Uterus (tissue), 4 donors: ENCODE data around the gene ART1. TPM values are rescaled to one million over a fixed set of nuclear protein-coding genes. Genes with fewer than 3 reads are reported as not detected.

Experiments used
- DNase-seq, 2 donors: peaks; one replicate each; pipeline ENCODE4 v3.0.0-alpha.2; 2019 to 2020
- H3K27ac ChIP-seq, 2 donors: fragments of 200-600 bp; sonication (generic); 1 replicate in 1 of 2; 2 replicates in 1 of 2; pipeline ENCODE4 v1.5.1; 2016 to 2018
- H3K27me3 ChIP-seq, 2 donors: fragments of 200-600 bp; sonication (generic); one replicate each; pipeline ENCODE4 v1.5.1; 2018 to 2019; ENCODE audit warnings: control low read depth in 1 of 2
- H3K36me3 ChIP-seq, 2 donors: fragments of 200-600 bp; sonication (generic); one replicate each; pipeline ENCODE4 v1.5.1; 2019; ENCODE audit warnings: control low read depth in 1 of 2
- H3K4me1 ChIP-seq, 2 donors: fragments of 200-600 bp; sonication (generic); one replicate each; pipeline ENCODE4 v1.5.1; 2018 to 2019; ENCODE audit warnings: control low read depth in 1 of 2
- H3K4me3 ChIP-seq, 2 donors: fragments of 200-600 bp; sonication (generic); 1 replicate in 1 of 2; 2 replicates in 1 of 2; pipeline ENCODE4 v1.5.1; 2018 to 2019; ENCODE audit warnings: mild to moderate bottlenecking in 1 of 2
- H3K9me3 ChIP-seq, 2 donors: fragments of 200-600 bp; sonication (generic); one replicate each; pipeline ENCODE4 v1.5.1; 2019; ENCODE audit warnings: control low read depth in 1 of 2
- POLR2A ChIP-seq, 2 donors: fragments of 450-650 bp; IDR thresholded peaks; one replicate each; pipeline ENCODE4 v1.6.1; 2016; ENCODE audit warnings: antibody characterized with exemption in 2 of 2, mild to moderate bottlenecking in 1 of 2, moderate library complexity in 1 of 2
- intact Hi-C: fragments of 100-400 bp; cut with DNase I; formaldehyde crosslinking; loops from one replicate; pipeline ENCODE4 v1.15.1; 2023; ENCODE audit warnings: low total_unique reads
- total RNA-seq, 4 donors: library from RNA; depleted of rRNA in 3 of 4; stranded (reverse); fragments of >200 nt in 3 of 4; gene quantifications; one replicate each; pipeline versions ENCODE4 v1.1.0 to v1.2.4, GENCODE V29; 2014 to 2023
- TF ChIP-seq, protein P1 (sequence below), 4 experiments: fragments of 200-600 bp in 2 of 4; fragments of 450-650 bp in 2 of 4; sonication (generic) in 2 of 4; IDR thresholded peaks; one replicate each; pipeline ENCODE4 v1.5.1; 2016 to 2019; ENCODE audit warnings: antibody characterized with exemption in 4 of 4, mild to moderate bottlenecking in 2 of 4, moderate library complexity in 1 of 4
- donor health status: DM: yes; HTN: yes; CAD: no.

ART1 gene
- total RNA-seq, 4 donors from 2014 or later, result not detected

DNA sequence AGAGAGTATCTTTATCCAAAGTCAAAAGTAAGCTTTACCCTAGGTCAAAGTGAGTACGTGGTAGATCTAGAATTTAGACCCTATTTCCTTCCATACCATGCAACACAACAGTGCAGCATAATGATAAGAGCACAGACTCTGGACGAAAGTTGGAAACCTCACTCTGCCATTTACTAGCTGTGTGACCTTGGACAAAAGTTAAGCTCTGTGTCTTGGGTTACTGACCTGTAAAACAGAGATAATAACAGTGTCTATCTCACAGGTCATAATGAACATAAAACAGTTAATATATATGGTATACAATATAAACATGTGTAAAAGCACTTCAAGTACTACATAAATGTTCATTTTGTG lies 39.9 kb downstream of the ART1 start:
- H3K27ac ChIP-seq, result no peak overlapping the region
- H3K9me3 ChIP-seq, result no peaks in the 10 kb centered on the region
- no peak overlapping the region for H3K4me3 ChIP-seq
- H3K27me3 ChIP-seq, result no peaks in the 10 kb centered on the region
- H3K36me3 ChIP-seq, result no peaks in the 10 kb centered on the region
- intact Hi-C loops, result no loop called here
- no peak for DNase-seq
- TF ChIP-seq, protein P1, sequence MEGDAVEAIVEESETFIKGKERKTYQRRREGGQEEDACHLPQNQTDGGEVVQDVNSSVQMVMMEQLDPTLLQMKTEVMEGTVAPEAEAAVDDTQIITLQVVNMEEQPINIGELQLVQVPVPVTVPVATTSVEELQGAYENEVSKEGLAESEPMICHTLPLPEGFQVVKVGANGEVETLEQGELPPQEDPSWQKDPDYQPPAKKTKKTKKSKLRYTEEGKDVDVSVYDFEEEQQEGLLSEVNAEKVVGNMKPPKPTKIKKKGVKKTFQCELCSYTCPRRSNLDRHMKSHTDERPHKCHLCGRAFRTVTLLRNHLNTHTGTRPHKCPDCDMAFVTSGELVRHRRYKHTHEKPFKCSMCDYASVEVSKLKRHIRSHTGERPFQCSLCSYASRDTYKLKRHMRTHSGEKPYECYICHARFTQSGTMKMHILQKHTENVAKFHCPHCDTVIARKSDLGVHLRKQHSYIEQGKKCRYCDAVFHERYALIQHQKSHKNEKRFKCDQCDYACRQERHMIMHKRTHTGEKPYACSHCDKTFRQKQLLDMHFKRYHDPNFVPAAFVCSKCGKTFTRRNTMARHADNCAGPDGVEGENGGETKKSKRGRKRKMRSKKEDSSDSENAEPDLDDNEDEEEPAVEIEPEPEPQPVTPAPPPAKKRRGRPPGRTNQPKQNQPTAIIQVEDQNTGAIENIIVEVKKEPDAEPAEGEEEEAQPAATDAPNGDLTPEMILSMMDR (IDR thresholded peaks at IDR 0.05), result no peak
- TF ChIP-seq POLR2A (IDR thresholded peaks at IDR 0.05), result no peak
- H3K4me1 ChIP-seq, result no peaks in the 10 kb centered on the region

DNA sequence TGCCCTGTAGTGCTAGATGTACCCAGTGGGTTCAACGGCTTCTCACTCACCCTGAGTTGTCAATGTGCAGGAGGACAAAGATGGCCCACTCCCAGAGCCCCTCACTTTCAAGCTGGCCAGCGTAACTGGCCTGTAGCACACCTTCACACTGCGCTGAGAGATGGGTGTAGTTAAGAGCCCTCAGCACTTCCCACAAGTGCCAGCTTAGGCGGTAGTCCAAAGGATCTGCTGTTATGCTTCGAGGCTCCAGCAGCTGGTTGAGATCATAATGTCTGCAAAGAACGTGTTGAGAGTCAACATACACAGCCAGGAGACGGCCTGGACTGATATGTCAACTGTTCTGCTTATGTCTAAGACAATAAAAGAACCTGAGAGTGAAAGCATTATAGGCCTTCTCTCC lies 41.0 kb downstream of the ART1 start:
- TF ChIP-seq, protein P1 (IDR thresholded peaks at IDR 0.05), result no peak
- no peak for TF ChIP-seq POLR2A (IDR thresholded peaks at IDR 0.05)
- Histone ChIP-seq H3K4me1 (no peaks in the 10 kb centered on the region), H3K27me3 (no peaks in the 10 kb centered on the region), H3K36me3 (no peaks in the 10 kb centered on the region), H3K27ac (no peak overlapping the region), H3K9me3 (no peaks in the 10 kb centered on the region), H3K4me3 (no peak overlapping the region)
- intact Hi-C loops, result no loop called here
- DNase-seq, result no peak

DNA sequence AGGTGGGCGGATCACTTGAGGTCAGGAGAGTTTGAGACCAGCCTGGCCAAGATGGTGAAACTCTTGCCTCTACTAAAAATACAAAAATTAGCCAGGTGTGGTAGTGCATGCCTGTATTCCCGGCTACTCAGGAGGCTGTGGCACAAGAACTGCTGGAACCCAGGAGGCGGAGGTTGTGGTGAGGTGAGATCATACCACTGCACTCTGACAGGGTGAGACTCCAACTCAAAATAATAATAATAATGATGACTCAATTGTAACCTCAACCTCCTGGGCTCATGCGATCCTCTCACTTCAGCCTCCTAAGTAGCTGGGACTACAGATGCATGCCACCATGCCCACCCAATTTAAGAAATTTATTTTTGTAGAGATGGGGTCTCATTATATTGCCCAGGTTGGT lies 41.8 kb downstream of the ART1 start:
- Histone ChIP-seq H3K4me1 (no peaks in the 10 kb centered on the region), H3K9me3 (no peaks in the 10 kb centered on the region), H3K36me3 (no peaks in the 10 kb centered on the region), H3K4me3 (no peak overlapping the region), H3K27me3 (no peaks in the 10 kb centered on the region), H3K27ac (no peak overlapping the region)
- TF ChIP-seq, protein P1 (IDR thresholded peaks at IDR 0.05), result no peak
- no peak for TF ChIP-seq POLR2A (IDR thresholded peaks at IDR 0.05)
- no peak for DNase-seq
- intact Hi-C loops, result no loop called here

DNA sequence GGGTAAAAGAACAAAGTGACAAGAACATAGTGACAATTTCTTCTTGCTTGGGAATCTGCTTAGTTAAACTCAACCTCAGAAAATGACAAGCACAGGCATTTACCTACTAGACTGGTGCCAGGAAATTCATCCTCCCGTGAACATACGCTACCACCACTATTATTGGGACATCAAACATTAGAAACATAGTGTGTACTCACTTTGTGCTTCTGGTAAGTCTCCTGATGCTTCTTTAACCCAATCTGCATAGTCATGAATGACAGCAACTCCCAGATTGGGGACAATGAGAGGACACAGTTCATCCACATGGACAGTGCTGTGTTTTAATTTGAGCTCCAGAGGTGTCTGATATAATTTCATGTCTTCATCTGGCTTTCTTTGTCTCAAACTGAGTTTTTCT lies 55.5 kb downstream of the ART1 start:
- no peak for DNase-seq
- no peaks in the 10 kb centered on the region for H3K4me1 ChIP-seq
- H3K27ac ChIP-seq, result no peak overlapping the region
- intact Hi-C loops, result no loop called here
- TF ChIP-seq, protein P1 (IDR thresholded peaks at IDR 0.05), result no peak
- no peak for TF ChIP-seq POLR2A (IDR thresholded peaks at IDR 0.05)
- no peaks in the 10 kb centered on the region for H3K36me3 ChIP-seq
- H3K27me3 ChIP-seq, result no peaks in the 10 kb centered on the region
- H3K9me3 ChIP-seq, result no peaks in the 10 kb centered on the region
- no peak overlapping the region for H3K4me3 ChIP-seq

DNA sequence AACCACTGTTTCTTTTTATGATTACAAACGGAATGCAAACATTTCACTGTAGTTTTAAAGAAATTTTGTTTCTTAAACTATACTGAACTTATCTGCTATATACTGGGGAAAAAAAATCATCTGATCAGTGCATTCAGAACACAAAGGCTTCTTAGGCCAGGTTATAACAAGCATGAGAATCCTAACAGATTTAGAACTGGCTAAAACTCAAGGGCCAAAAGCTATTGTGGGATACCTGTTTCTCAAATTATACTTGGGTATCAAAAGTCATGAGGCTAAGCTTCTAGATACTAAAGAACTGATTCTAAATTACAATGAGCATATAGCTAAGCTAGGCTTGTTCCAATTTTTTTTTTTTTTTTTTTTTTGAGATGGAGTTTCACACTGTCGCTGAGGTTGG lies 56.0 kb downstream of the ART1 start:
- Histone ChIP-seq H3K4me3 (no peak overlapping the region), H3K27me3 (no peaks in the 10 kb centered on the region), H3K36me3 (no peaks in the 10 kb centered on the region), H3K9me3 (no peaks in the 10 kb centered on the region), H3K4me1 (no peaks in the 10 kb centered on the region), H3K27ac (no peak overlapping the region)
- no peak for DNase-seq
- TF ChIP-seq, protein P1 (IDR thresholded peaks at IDR 0.05), result no peak
- TF ChIP-seq POLR2A (IDR thresholded peaks at IDR 0.05), result no peak
- intact Hi-C loops, result no loop called here
